B cell (primary cell): ENCODE measurements around the gene CDK6. TPM values are rescaled to one million over a fixed set of nuclear protein-coding genes. Genes with fewer than 3 reads are reported as not detected.

ENCODE experiments used
- ATAC-seq: fragments of 200-7000 bp; cut with Tn5 transposase; one replicate; pipeline ENCODE4 v1.10.0; 2021; ENCODE audit warnings: low read depth, mild to moderate bottlenecking, moderate number of reproducible peaks, moderate library complexity
- CTCF ChIA-PET: fragments of 350-600 bp; sonication (Branson Sonifier 250); formaldehyde crosslinking; loops from one replicate; lab custom pipeline; 2021; ENCODE audit warnings: antibody characterized with exemption, inconsistent platforms; lab: Charles Lee
- POLR2A ChIA-PET: fragments of 350-600 bp; sonication (Branson Sonifier 250); formaldehyde crosslinking; loops from one replicate; lab custom pipeline; 2021; ENCODE audit warnings: antibody characterized with exemption; lab: Charles Lee
- DNase-seq: peaks from one replicate; pipeline ENCODE4 v3.0.0; 2013
- H2AFZ ChIP-seq: 2 replicates; pipeline ENCODE4 v1.6.1; 2012; ENCODE audit warnings: mild to moderate bottlenecking, low read depth, low read length; ENCODE audit not compliant: insufficient read depth, poor library complexity, severe bottlenecking
- H3K27ac ChIP-seq, 2 donors: 1 replicate in 1 of 2; 2 replicates in 1 of 2; pipeline ENCODE4 v1.5.1; 2012 to 2013; ENCODE audit warnings: low read length in 2 of 2, mild to moderate bottlenecking in 2 of 2, moderate library complexity in 1 of 2
- H3K27me3 ChIP-seq, 4 experiments: fragments of 200-600 bp in 1 of 4; sonication (generic) in 1 of 4; replicated peaks in 1 of 4; 1 replicate in 2 of 4; 2 replicates in 2 of 4; pipeline versions ENCODE4 v1.6.1 to v1.7.0; 2013 to 2016; ENCODE audit warnings: low read length in 3 of 4, mild to moderate bottlenecking in 2 of 4, mixed read lengths in 1 of 4, moderate library complexity in 1 of 4; ENCODE audit not compliant: insufficient read depth in 4 of 4, control insufficient read depth in 3 of 4; ENCODE audit errors: control extremely low read depth in 1 of 4
- H3K36me3 ChIP-seq, 2 experiments: replicated peaks in 1 of 2; 1 replicate in 1 of 2; 2 replicates in 1 of 2; pipeline versions ENCODE4 v1.6.1 to v1.7.1; 2013; ENCODE audit warnings: low read length in 1 of 2; ENCODE audit not compliant: insufficient read depth in 2 of 2, control insufficient read depth in 1 of 2; ENCODE audit errors: control extremely low read depth in 1 of 2, extremely low read depth in 1 of 2
- H3K4me1 ChIP-seq, 2 donors: fragments of 200-600 bp in 1 of 2; sonication (generic) in 1 of 2; 1 replicate in 1 of 2; 2 replicates in 1 of 2; pipeline versions ENCODE4 v1.5.1 to v1.6.1; 2013 to 2017; ENCODE audit warnings: low read length in 2 of 2; ENCODE audit not compliant: control insufficient read depth in 2 of 2, insufficient read depth in 2 of 2
- H3K4me2 ChIP-seq: replicated peaks from 2 replicates; pipeline ENCODE3; 2012; ENCODE audit warnings: mild to moderate bottlenecking, low read depth, low read length; ENCODE audit not compliant: poor library complexity, severe bottlenecking
- H3K4me3 ChIP-seq, 5 experiments: fragments of 200-600 bp in 1 of 5; sonication (generic) in 1 of 5; 1 replicate in 3 of 5; 2 replicates in 2 of 5; pipeline versions ENCODE4 v1.5.1 to v1.7.0; 2011 to 2016; ENCODE audit warnings: low read length in 4 of 5, mild to moderate bottlenecking in 4 of 5, low read depth in 2 of 5, control low read depth in 1 of 5, moderate library complexity in 1 of 5; ENCODE audit not compliant: insufficient read depth in 1 of 5; ENCODE audit errors: control extremely low read depth in 1 of 5, extremely low read depth in 1 of 5
- H3K79me2 ChIP-seq: fragments of 200-600 bp; sonication (generic); one replicate; pipeline ENCODE4 v1.6.0; 2016; ENCODE audit warnings: low read length; ENCODE audit not compliant: control insufficient read depth, insufficient read depth
- H3K9ac ChIP-seq: fragments of 200-600 bp; sonication (generic); 2 replicates; pipeline ENCODE4 v1.6.1; 2017; ENCODE audit warnings: mild to moderate bottlenecking, low read length, moderate library complexity
- H3K9me3 ChIP-seq, 3 donors: one replicate each; pipeline versions ENCODE4 v1.6.1 to v1.7.1; 2013; ENCODE audit warnings: low read length in 2 of 3; ENCODE audit not compliant: control insufficient read depth in 2 of 3, insufficient read depth in 1 of 3; ENCODE audit errors: control extremely low read depth in 1 of 3
- H4K20me1 ChIP-seq: 2 replicates; pipeline ENCODE4 v1.6.0; 2012; ENCODE audit warnings: mild to moderate bottlenecking, low read length; ENCODE audit not compliant: insufficient read depth, control insufficient read depth, poor library complexity, severe bottlenecking
- H3K27ac Mint-ChIP-seq: one replicate; pipeline ENCODE4 v1.8.0; 2021; ENCODE audit warnings: mixed read lengths
- H3K27me3 Mint-ChIP-seq: one replicate; pipeline ENCODE4 v1.8.0; 2021; ENCODE audit warnings: mixed read lengths
- H3K4me1 Mint-ChIP-seq: one replicate; pipeline ENCODE4 v1.8.0; 2021; ENCODE audit warnings: mixed read lengths
- H3K4me3 Mint-ChIP-seq: one replicate; pipeline ENCODE4 v1.8.0; 2021; ENCODE audit warnings: mixed read lengths
- H3K9me3 Mint-ChIP-seq: one replicate; pipeline ENCODE4 v1.8.0; 2022; ENCODE audit warnings: mixed read lengths; ENCODE audit not compliant: insufficient read depth
- CTCF ChIP-seq: fragments of 200-600 bp; IDR thresholded peaks from one replicate; pipeline ENCODE4 v1.8.0; 2022; ENCODE audit warnings: antibody characterized with exemption, mild to moderate bottlenecking
- EZH2 ChIP-seq: IDR thresholded peaks from 2 replicates; pipeline ENCODE4 v1.6.1; 2012; ENCODE audit warnings: borderline replicate concordance, low read depth, mild to moderate bottlenecking, moderate library complexity, low read length; ENCODE audit not compliant: insufficient read depth, poor library complexity, severe bottlenecking
- WGBS: methylation state at CpG from one replicate; pipeline ENCODE4 v1.1.5; 2013; ENCODE audit warnings: missing lambda C conversion rate; ENCODE audit not compliant: insufficient coverage; 5-methylcytosine and 5-hydroxymethylcytosine counted together
- intact Hi-C: fragments of 100-400 bp; cut with micrococcal nuclease; formaldehyde crosslinking; loops from one replicate; pipeline ENCODE4 v1.10.0; 2022
- polyA plus RNA-seq: library from polyadenylated mRNA; depleted of rRNA; stranded (reverse); fragments of >200 nt; gene quantifications from 2 replicates; pipeline ENCODE4 v1.2.3, GENCODE V29; 2012
- total RNA-seq, 2 donors: library from RNA; stranded (reverse); fragments of 120-200 nt in 1 of 2; gene quantifications; 1 replicate in 1 of 2; 2 replicates in 1 of 2; pipeline versions ENCODE4 v1.2.3 to v1.2.4, GENCODE V29; 2013 to 2022

The CDK6 gene
- total and polyA plus RNA-seq, 2 donors (not counting 1 experiment from before 2014, with no cell fraction given): 3.0 to 14.6 TPM

GRCh38 chr7:92615861-92616260 lies 220.5 kb downstream of the CDK6 start:
- Histone ChIP-seq H3K9ac (no peak overlapping the region), H3K4me3 (no peak overlapping the region), H3K36me3 (peaks cover 0 to 11% of the 10 kb centered on the region in 2 experiments), H3K27ac (no peak overlapping the region), H2AFZ (no peak overlapping the region), H3K9me3 (no peaks in the 10 kb centered on the region), H3K4me1 (no peaks in the 10 kb centered on the region), H3K79me2 (no peaks in the 10 kb centered on the region), H4K20me1 (no peaks in the 10 kb centered on the region), H3K4me2 (no peak overlapping the region), H3K27me3 (no peaks in the 10 kb centered on the region)
- Mint-ChIP-seq H3K27ac (no peak overlapping the region), H3K4me3 (no peak overlapping the region), H3K27me3 (no peaks in the 10 kb centered on the region), H3K4me1 (no peaks in the 10 kb centered on the region), H3K9me3 (no peaks in the 10 kb centered on the region)
- no CpG with 5 or more reads among the region's 1 CpG for WGBS
- intact Hi-C loops: no loop called here
- ChIA-PET POLR2A (no interaction called here), CTCF (interaction anchor here (1.2 kb wide), 1 partner anchor 26 kb away, joined by 4 read pairs; the partner anchor contains the start of gene FAM133B)
- DNase-seq: no peak
- ATAC-seq: no peak
- TF ChIP-seq EZH2 (no peak), CTCF (no peak)

GRCh38 chr7:92614660-92615174 lies 221.7 kb downstream of the CDK6 start:
- no peak overlapping the region for H3K27ac Mint-ChIP-seq
- ChIA-PET CTCF (interaction anchor here (0.9 kb wide), 1 partner anchor 23 kb away, joined by 3 read pairs; no protein-coding TSS in a partner anchor), POLR2A (no interaction called here)

More at GRCh38 chr7:92614660-92615174, 221.7 kb downstream of the CDK6 start:
- H3K36me3 ChIP-seq: peaks cover 0 to 11% of the 10 kb centered on the region in 2 experiments
- 92% methylated on average over 5 of the region's 5 CpGs for WGBS
- ATAC-seq: no peak
- H2AFZ ChIP-seq: no peak overlapping the region
- H3K4me2 ChIP-seq: no peak overlapping the region
- intact Hi-C loops: no loop called here
- no peak for DNase-seq
- Mint-ChIP-seq H3K9me3 (no peaks in the 10 kb centered on the region), H3K4me1 (no peaks in the 10 kb centered on the region), H3K4me3 (no peak overlapping the region), H3K27me3 (no peaks in the 10 kb centered on the region)
- no peak overlapping the region for H3K27ac ChIP-seq
- TF ChIP-seq CTCF (no peak), EZH2 (no peak)
- H3K79me2 ChIP-seq: no peaks in the 10 kb centered on the region
- H3K4me3 ChIP-seq: no peak overlapping the region
- no peak overlapping the region for H3K9ac ChIP-seq
- no peaks in the 10 kb centered on the region for H3K9me3 ChIP-seq
- no peaks in the 10 kb centered on the region for H4K20me1 ChIP-seq
- no peaks in the 10 kb centered on the region for H3K27me3 ChIP-seq
- no peaks in the 10 kb centered on the region for H3K4me1 ChIP-seq
